Ureter (tissue), 1 donor: ENCODE results near the gene MAP7. TPM values are rescaled to one million over a fixed set of nuclear protein-coding genes. Genes with fewer than 3 reads are reported as not detected.
"Not testable (repeated sequence)": the region's sequence is repeated elsewhere in the genome, so short reads cannot be mapped to it uniquely, and the experiment has no call there.

Source experiments
- DNase-seq: peaks from one replicate; pipeline ENCODE4 v3.0.0-alpha.2; 2020; ENCODE audit warnings: low spot score
- total RNA-seq: library from RNA; stranded (reverse); gene quantifications from one replicate; pipeline ENCODE4 v1.2.4, GENCODE V29; 2023
- donor health status: DM: yes; HTN: yes; CAD: no.

MAP7 gene
- total RNA-seq, 1 donor from 2014 or later = 37.0 TPM

- DNase-seq = no peak
Measured at GRCh38 chr6:136387316-136387715, 162.9 kb downstream of the MAP7 start.

DNA sequence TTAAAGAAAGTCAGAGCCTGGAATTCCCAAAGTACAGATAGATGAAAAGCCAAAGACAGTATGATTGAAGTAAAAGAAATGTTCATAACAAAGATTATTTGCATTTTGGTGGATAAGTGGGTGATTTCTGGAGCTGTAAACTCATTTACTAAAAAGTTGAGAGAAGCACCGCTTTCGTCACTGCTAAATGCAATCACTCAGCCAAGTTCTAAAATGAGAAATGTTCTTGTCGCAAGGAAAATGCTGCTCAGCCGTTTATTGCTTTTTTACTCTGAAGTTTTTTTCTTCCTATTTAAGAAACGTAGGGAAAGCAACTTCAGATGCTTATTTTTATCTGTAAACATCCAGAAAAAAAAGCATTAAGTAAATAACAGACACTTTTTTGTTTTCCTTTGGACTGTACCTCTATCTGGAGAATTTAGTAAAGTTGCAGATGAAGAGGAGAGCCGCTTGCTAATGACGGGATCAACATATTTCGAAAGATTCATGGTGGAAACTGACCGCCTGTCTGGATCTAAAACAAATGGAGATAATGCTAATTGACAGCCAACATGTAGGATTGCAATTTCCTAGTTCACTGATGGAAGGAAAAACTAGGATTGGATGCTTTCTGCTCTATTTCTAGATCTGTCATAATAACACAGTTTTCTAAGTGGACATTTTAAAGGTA is 166.8 kb downstream of the MAP7 start:
- no peak for DNase-seq

GRCh38 chr6:136382676-136383252 is 167.5 kb downstream of the MAP7 start:
- DNase-seq = no peak

- DNase-seq = no peak
Measured at GRCh38 chr6:136378888-136379287, 171.3 kb downstream of the MAP7 start.

GRCh38 chr6:136375836-136376235 is 174.4 kb downstream of the MAP7 start:
- DNase-seq = not testable (repeated sequence)

DNA sequence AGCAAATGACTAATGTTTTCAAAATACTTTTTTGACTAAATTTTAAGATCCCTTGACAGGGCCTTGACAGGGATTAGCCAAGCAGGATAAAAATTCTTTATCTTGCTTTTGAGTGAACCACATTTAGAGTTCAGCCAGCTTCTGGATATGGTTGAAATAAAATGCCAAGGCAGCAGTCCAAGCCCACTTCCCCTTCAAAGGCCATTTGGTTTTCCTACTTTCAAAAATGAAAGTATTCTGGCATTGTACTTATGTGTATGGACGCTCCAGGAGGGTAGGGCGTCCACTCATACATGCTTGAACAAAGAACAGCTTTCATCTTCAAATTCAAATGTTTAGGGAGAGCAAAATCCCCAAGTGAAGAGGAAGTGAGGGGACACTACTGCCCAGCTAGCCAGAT is 178.3 kb downstream of the MAP7 start:
- DNase-seq = no peak

GRCh38 chr6:136370988-136371728 is 179.1 kb downstream of the MAP7 start:
- no peak for DNase-seq

DNA sequence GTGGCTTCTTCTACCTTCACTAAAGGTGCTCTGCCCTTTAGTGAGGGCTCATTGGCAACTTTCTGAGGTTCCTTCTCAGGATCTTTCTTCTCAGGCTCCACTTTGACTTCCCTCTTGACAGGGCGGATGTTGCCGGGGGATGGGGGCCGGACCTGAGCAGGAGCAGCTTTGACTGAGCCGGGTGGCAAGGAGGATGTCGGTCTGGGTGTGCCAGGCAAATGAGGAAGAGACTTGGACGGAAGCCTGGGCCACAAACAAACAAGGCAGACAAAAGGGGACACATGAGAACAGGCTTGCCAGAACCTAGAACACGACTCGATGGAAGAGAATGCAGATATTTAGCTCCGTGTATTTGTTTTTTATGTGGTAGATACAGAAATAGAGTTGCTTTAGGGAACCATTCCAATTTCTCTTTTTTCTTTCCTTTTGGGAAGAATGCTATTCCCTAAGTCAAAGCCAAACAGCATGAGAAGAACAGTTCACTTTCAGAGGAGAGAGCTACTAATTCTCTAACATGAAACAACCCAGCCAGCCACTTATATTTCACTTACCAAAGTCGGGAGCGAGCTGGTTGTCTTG is 184.4 kb downstream of the MAP7 start:
- peak; percentile 54 for DNase-seq

GRCh38 chr6:136362421-136363356 is 187.5 kb downstream of the MAP7 start:
- no peak for DNase-seq

- DNase-seq = no peak
Measured at GRCh38 chr6:136361787-136362186, 188.4 kb downstream of the MAP7 start.

- DNase-seq = no peak
Measured at GRCh38 chr6:136360783-136361182, 189.4 kb downstream of the MAP7 start.

DNA sequence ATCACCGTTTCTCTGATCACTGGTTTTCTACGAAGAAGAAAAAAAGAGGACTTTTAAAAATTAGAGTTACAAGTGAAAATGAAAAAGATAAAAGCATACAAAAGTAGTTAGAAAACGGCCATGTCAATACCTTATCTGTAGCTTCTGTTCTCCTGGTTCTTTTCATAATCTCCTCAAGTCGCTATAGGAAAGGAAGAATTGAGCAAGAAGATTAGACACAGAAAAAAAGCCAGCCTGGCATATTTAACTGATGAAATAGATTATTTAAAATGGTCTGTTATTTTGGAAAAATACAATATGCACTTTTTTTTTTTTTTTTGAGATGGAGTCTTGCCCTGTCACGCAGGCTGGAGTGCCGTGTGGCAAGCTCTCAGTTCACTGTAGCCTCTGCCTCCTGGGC is 190.4 kb downstream of the MAP7 start:
- no peak for DNase-seq

DNA sequence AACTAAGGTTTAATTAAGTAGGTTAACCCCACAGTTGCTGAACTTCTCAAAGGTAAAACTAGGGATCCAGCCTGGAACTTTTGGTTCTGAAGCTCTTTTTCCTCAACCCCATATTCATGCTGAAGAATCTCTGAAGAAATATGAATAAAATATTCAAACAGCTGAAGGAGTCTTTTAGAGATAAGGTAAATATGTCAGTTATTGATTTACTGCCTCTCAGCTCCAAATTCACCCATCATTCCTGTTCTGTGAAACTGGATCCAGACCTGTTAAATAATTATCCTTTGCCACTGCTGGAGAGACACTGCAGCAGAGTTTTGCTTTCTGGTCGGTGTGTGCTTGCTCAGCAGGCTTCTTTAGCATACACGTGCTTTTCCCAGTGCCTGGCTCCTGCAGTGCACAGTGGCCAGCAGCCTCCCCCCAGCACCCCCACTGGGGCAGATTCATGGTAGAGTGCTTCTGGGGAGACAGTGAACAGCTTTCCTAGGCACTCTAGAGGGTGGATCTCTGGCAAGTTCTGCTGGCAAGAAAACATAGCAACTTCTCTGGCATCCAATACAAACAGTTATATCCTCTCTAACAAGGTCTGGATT is 198.6 kb downstream of the MAP7 start:
- DNase-seq = no peak

DNA sequence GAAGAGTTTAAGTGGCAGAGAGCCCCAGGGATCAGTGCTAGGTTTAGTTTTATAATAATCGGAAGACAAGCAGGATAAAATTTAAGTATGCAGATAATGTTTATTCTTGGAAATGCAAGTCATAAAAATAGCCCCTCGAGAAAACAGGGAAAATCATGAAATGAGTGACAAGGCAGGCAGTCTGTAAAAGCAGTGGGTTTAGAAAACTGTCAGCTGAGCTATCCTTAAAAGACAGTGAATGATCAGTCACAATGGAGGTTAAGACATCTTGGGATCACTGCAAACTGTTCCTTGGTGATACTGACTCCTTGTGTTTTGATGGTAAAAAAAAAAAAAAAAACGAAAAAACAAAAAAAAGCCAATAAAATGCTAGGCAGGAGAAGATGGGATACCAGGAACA is 199.3 kb downstream of the MAP7 start:
- no peak for DNase-seq

GRCh38 chr6:136347847-136348246 is 202.4 kb downstream of the MAP7 start:
- DNase-seq = no peak

- DNase-seq = no peak
Measured at GRCh38 chr6:136345145-136345544, 205.1 kb downstream of the MAP7 start.

- DNase-seq = no peak
Measured at GRCh38 chr6:136344420-136344819, 205.8 kb downstream of the MAP7 start.

GRCh38 chr6:136343700-136344099 is 206.5 kb downstream of the MAP7 start:
- no peak for DNase-seq

DNA sequence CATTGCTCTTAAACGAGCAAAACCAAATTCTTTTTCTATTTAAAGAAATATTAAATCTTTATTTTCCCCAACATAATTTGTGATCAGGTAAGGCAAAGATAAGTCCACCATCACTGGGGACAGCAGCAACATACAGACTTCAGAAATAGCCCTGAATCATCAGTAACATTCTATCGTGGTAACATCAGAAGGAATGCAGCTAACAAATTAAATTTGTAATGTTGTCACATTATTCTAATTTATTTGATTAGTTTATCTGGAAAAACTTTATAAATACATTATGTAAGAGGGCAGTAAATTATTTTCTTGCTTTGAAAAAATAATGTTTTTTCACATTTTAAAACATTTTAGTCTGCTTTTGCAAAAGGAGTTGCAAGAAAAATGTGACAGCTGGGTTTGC is 206.9 kb downstream of the MAP7 start:
- no peak for DNase-seq

- no peak for DNase-seq
Measured at GRCh38 chr6:136341967-136342366, 208.3 kb downstream of the MAP7 start.

GRCh38 chr6:136341367-136341766 is 208.9 kb downstream of the MAP7 start:
- no peak for DNase-seq
